Psoas muscle (tissue), 8 donors: ENCODE results near the gene PSMA7. TPM values are rescaled to one million over a fixed set of nuclear protein-coding genes. Genes with fewer than 3 reads are reported as not detected.

Experiments used
- ATAC-seq, 4 donors: fragments of 200-7000 bp; cut with Tn5 transposase; one replicate each; pipeline ENCODE4 v1.9.1; 2020; ENCODE audit warnings: moderate library complexity in 3 of 4, mild to moderate bottlenecking in 2 of 4
- DNase-seq, 2 donors: peaks; one replicate each; pipeline ENCODE4 v3.0.0-alpha.2; 2020
- H3K27ac ChIP-seq: fragments of 200-600 bp; one replicate; pipeline ENCODE4 v1.8.0; 2022
- H3K27me3 ChIP-seq, 3 donors: fragments of 200-600 bp in 1 of 3; one replicate each; pipeline versions ENCODE4 v1.6.1 to v1.8.0; 2013 to 2022; ENCODE audit warnings: low read length in 2 of 3, mild to moderate bottlenecking in 2 of 3, moderate library complexity in 1 of 3; ENCODE audit not compliant: insufficient read depth in 3 of 3
- H3K36me3 ChIP-seq, 2 donors: fragments of 200-600 bp in 1 of 2; one replicate each; pipeline versions ENCODE4 v1.6.1 to v1.8.0; 2013 to 2022; ENCODE audit warnings: low read depth in 1 of 2, mild to moderate bottlenecking in 1 of 2, moderate library complexity in 1 of 2; ENCODE audit not compliant: insufficient read depth in 1 of 2
- H3K4me1 ChIP-seq: fragments of 200-600 bp; one replicate; pipeline ENCODE4 v1.8.0; 2022
- H3K4me3 ChIP-seq: fragments of 200-600 bp; one replicate; pipeline ENCODE4 v1.8.0; 2022; ENCODE audit warnings: mild to moderate bottlenecking
- H3K9me3 ChIP-seq: fragments of 200-600 bp; one replicate; pipeline ENCODE4 v1.8.0; 2022
- CTCF ChIP-seq: fragments of 200-600 bp; IDR thresholded peaks from one replicate; pipeline ENCODE4 v1.8.0; 2022; ENCODE audit warnings: antibody characterized with exemption
- WGBS, 3 donors: extraction: QIAGEN DNeasy Blood & Tissue Kit; methylation state at CpG; one replicate each; pipeline versions ENCODE4 v1.1.6 to v1.1.7; 2013; 5-methylcytosine and 5-hydroxymethylcytosine counted together
- intact Hi-C, 2 donors: fragments of 100-400 bp; cut with DNase I; formaldehyde crosslinking; loops; one replicate each; pipeline versions ENCODE4 v1.11.0 to v1.14.2; 2022
- polyA plus RNA-seq, 3 donors: library from polyadenylated mRNA; stranded (reverse); fragments of 200-250 nt; gene quantifications; one replicate each; pipeline ENCODE4 v1.2.3, GENCODE V29; 2013
- total RNA-seq, 4 donors: library from RNA; stranded (reverse); fragmentation: NEBNext Ultra II Directional in 2 of 4; extraction: Animal tissue kit (Norgen Biotek cat#: 25700) in 2 of 4; gene quantifications; one replicate each; pipeline versions ENCODE4 v1.2.1 to v1.2.4, GENCODE V29; 2021 to 2023
- donor health status: healthy with polysubstance abuse.
- donor health status: DM: no; HTN: no; CAD: no; lungs with moderate emphysema.
- donor health status: Bipolar disorder and iron deficiency.
- donor health status: healthy.
- donor health status: DM: yes; HTN: yes; CAD: no.
- donor health status: DM: no; HTN: no; CAD: no.
- donor health status: DM: no; HTN: no; CAD: no.
- donor health status: DM: yes; HTN: yes; CAD: no.

Gene PSMA7
- total and polyA plus RNA-seq, 7 donors, result 307 to 1,146 (median 499) TPM

GRCh38 chr20:62177307-62177706, 34.1 kb upstream of the PSMA7 start:
- Histone ChIP-seq H3K27me3 (no peaks in the 10 kb centered on the region), H3K4me3 (no peak overlapping the region), H3K9me3 (no peaks in the 10 kb centered on the region), H3K4me1 (no peaks in the 10 kb centered on the region), H3K36me3 (peaks cover 0 to 81% of the 10 kb centered on the region in 2 donors), H3K27ac (no peak overlapping the region)
- WGBS, 3 donors, result 87 to 95% (median 90%) methylated on average over 9 of the region's 9 CpGs
- no peak for TF ChIP-seq CTCF
- DNase-seq, result peak in 1 of 2 donors; percentile 0
- intact Hi-C loops, result no loop called here
- no peak for ATAC-seq

DNA sequence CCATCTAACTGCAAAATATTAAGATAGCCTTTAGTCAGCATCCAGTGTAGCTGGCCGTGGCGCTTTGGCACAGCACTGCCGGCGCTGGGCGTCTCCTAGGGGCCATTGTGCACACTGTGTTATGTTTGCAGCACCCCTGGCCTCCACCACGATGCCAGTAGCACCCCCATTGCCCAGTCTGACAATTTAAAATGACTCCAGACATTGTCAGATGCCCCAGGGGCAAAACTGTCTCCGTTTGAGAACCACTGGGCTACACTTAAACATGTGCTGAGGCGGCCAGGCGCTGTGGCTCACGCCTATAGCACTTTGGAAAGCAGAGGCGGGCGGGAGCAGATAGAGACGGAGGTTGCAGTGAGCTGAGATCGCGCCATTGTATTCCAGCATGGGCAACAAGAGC, 33.7 kb upstream of the PSMA7 start:
- Histone ChIP-seq H3K9me3 (no peaks in the 10 kb centered on the region), H3K4me3 (no peak overlapping the region), H3K36me3 (peaks cover 0 to 84% of the 10 kb centered on the region in 2 donors), H3K4me1 (no peaks in the 10 kb centered on the region), H3K27ac (no peak overlapping the region), H3K27me3 (no peaks in the 10 kb centered on the region)
- peak in 1 of 2 donors; percentile 19 for DNase-seq
- WGBS, 3 donors, result 91 to 93% (median 92%) methylated on average over 15 of the region's 15 CpGs
- no peak for TF ChIP-seq CTCF
- ATAC-seq, result no peak
- intact Hi-C loops, result no loop called here

GRCh38 chr20:62175711-62176110, 32.5 kb upstream of the PSMA7 start:
- DNase-seq, result peak in 1 of 2 donors; percentile 35
- H3K36me3 ChIP-seq, result peaks cover 0 to 78% of the 10 kb centered on the region in 2 donors

GRCh38 chr20:62174870-62175624, 31.9 kb upstream of the PSMA7 start:
- no peak for TF ChIP-seq CTCF
- no peaks in the 10 kb centered on the region for H3K9me3 ChIP-seq
- H3K4me3 ChIP-seq, result no peak overlapping the region
- no peak overlapping the region for H3K27ac ChIP-seq
- H3K4me1 ChIP-seq, result no peaks in the 10 kb centered on the region
- DNase-seq, result peak in 1 of 2 donors; percentile 26
- peaks cover 0 to 75% of the 10 kb centered on the region in 2 donors for H3K36me3 ChIP-seq
- H3K27me3 ChIP-seq, result no peaks in the 10 kb centered on the region
- ATAC-seq, result peak in 1 of 4 donors; percentile 26
- 93 to 94% (median 94%) methylated on average over 26 of the region's 26 CpGs for WGBS, 3 donors
- intact Hi-C loops, result no loop called here

More at GRCh38 chr20:62175711-62176110, 32.5 kb upstream of the PSMA7 start:
- WGBS, 3 donors, result 93 to 96% (median 95%) methylated on average over 10 of the region's 10 CpGs
- no peak overlapping the region for H3K27ac ChIP-seq
- no peak overlapping the region for H3K4me3 ChIP-seq
- H3K27me3 ChIP-seq, result no peaks in the 10 kb centered on the region
- no peak for TF ChIP-seq CTCF
- ATAC-seq, result no peak
- intact Hi-C loops, result no loop called here
- H3K9me3 ChIP-seq, result no peaks in the 10 kb centered on the region
- no peaks in the 10 kb centered on the region for H3K4me1 ChIP-seq
